ENCODE data around the gene ALKBH7. TPM values are rescaled to one million over a fixed set of nuclear protein-coding genes. Genes with fewer than 3 reads are reported as not detected.

ALKBH7 gene
- polyA plus RNA-seq, 4 donors = 98.8 to 238 (median 164) TPM

GRCh38 chr19:6374161-6374709 is 1.6 kb downstream of the ALKBH7 start:
- Histone ChIP-seq H3K4me3 (ENCODE audit: low read depth in 1 of 3, low read length in 3 of 3) (no peak overlapping the region), H3K9me3 (ENCODE audit: control insufficient read depth in 2 of 2, insufficient read depth in 1 of 2, low read depth in 1 of 2, low read length in 1 of 2) (no peaks in the 10 kb centered on the region), H3K27ac (ENCODE audit: low read depth in 1 of 3, low read length in 2 of 3) (no peak overlapping the region), H3K4me1 (ENCODE audit: control insufficient read depth in 3 of 3, insufficient read depth in 2 of 3, low read depth in 1 of 3, low read length in 2 of 3) (peaks cover 0 to 8% (median 0%) of the 10 kb centered on the region in 3 donors), H3K36me3 (ENCODE audit: control insufficient read depth in 3 of 3, insufficient read depth in 2 of 3, low read depth in 1 of 3, low read length in 3 of 3) (peaks cover 0 to 47% (median 5%) of the 10 kb centered on the region in 3 donors), H3K27me3 (ENCODE audit: control insufficient read depth in 3 of 3, insufficient read depth in 3 of 3, low read length in 3 of 3) (no peaks in the 10 kb centered on the region)
- 78 to 87% (median 84%) methylated on average over 29 of the region's 29 CpGs for WGBS, 3 donors
- FAIRE-seq (no peak), DNase-seq (no peak)

DNA sequence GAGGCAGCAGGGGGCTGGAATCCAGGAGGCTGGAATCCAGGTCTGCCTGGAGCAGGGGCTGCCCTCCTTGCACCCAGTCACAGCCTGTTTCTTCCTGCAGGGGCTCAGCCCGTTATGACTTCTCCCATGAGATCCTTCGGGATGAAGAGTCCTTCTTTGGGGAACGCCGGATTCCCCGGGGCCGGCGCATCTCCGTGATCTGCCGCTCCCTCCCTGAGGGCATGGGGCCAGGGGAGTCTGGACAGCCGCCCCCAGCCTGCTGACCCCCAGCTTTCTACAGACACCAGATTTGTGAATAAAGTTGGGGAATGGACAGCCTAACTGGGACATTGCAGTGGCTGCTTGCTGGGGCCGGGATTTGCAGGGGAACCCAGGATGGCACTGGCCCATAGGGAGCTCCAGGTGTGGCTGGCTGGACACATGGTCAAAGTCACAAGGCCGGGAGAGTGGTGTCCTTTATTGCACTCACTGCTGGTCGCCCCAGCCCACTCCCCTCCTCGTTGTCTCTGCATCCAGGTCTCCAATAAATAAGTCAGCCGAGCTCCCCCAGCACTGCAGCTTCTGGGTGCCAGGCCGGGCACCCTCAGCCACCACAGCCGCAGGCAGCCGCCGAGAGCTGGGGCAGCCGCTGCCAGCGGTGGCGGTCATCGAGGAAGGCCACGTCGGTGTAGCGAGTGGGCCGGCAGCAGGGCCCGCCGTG is 2.3 kb downstream of the ALKBH7 start:
- H3K27ac ChIP-seq (ENCODE audit: low read depth in 1 of 3, low read length in 2 of 3) = no peak overlapping the region
- peaks cover 0 to 2% of the 10 kb centered on the region in 2 donors for H3K9me3 ChIP-seq (ENCODE audit: control insufficient read depth in 2 of 2, insufficient read depth in 1 of 2, low read depth in 1 of 2, low read length in 1 of 2)
- WGBS, 3 donors = 87 to 91% (median 90%) methylated on average over 20 to 29 of the region's 29 CpGs
- peaks cover 0 to 8% (median 0%) of the 10 kb centered on the region in 3 donors for H3K4me1 ChIP-seq (ENCODE audit: control insufficient read depth in 3 of 3, insufficient read depth in 2 of 3, low read depth in 1 of 3, low read length in 2 of 3)
- FAIRE-seq (no peak), DNase-seq (no peak)
- H3K4me3 ChIP-seq (ENCODE audit: low read depth in 1 of 3, low read length in 3 of 3) = no peak overlapping the region
- H3K27me3 ChIP-seq (ENCODE audit: control insufficient read depth in 3 of 3, insufficient read depth in 3 of 3, low read length in 3 of 3) = no peaks in the 10 kb centered on the region
- peaks cover 3 to 50% (median 8%) of the 10 kb centered on the region in 3 donors for H3K36me3 ChIP-seq (ENCODE audit: control insufficient read depth in 3 of 3, insufficient read depth in 2 of 3, low read depth in 1 of 3, low read length in 3 of 3)

GRCh38 chr19:6375411-6376010 is 2.9 kb downstream of the ALKBH7 start, which contains the start of gene PSPN:
Gene PSPN, minus strand, starts transcription at chr19:6375933. Its CDS starts 84 bp downstream, at chr19:6375849.
- Histone ChIP-seq H3K4me1 (ENCODE audit: control insufficient read depth in 3 of 3, insufficient read depth in 2 of 3, low read depth in 1 of 3, low read length in 2 of 3) (peaks cover 0 to 8% (median 0%) of the 10 kb centered on the region in 3 donors), H3K9me3 (ENCODE audit: control insufficient read depth in 2 of 2, insufficient read depth in 1 of 2, low read depth in 1 of 2, low read length in 1 of 2) (peaks cover 0 to 9% of the 10 kb centered on the region in 2 donors), H3K27me3 (ENCODE audit: control insufficient read depth in 3 of 3, insufficient read depth in 3 of 3, low read length in 3 of 3) (no peaks in the 10 kb centered on the region), H3K36me3 (ENCODE audit: control insufficient read depth in 3 of 3, insufficient read depth in 2 of 3, low read depth in 1 of 3, low read length in 3 of 3) (peaks cover 6 to 56% (median 14%) of the 10 kb centered on the region in 3 donors), H3K4me3 (ENCODE audit: low read depth in 1 of 3, low read length in 3 of 3) (no peak within 1 kb of the TSS), H3K27ac (ENCODE audit: low read depth in 1 of 3, low read length in 2 of 3) (no peak within 1 kb of the TSS)
- 87 to 89% (median 87%) methylated on average over 21 to 25 of the region's 25 CpGs for WGBS, 3 donors
- DNase-seq (no peak), FAIRE-seq (no peak)

DNA sequence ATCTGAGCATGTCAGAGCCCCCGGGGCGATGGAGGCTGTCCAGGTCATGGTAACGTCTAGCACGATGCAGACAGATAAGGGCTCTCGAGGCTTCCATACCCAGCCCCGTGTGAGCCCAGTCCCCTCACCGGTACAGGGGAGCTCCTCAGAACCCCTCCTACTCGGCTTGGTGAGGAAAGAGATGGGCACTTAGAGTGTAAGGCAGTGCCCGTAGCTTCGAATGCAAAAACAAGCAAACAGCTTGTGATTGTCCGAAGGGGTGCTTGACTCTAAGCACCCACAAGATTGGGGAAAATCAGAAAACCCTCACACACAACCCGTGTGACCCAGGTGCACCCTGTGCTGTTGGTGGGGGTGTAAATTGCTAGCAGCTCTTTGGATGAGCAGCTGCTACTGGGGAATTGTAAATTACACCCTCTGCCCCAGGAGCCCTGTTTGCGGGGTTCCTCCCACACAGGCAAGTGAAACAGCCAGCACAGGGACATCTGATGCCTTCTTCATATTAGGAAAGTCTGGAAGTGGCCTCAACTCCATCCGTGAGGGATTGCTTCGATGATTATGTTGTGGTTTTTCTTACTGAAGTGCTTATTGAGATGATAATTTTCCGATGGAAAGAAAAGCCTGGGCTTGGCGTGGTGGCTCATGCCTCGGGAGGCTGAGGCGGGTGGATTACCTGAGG is 4.1 kb downstream of the ALKBH7 start:
- H3K4me3 ChIP-seq (ENCODE audit: low read depth in 1 of 3, low read length in 3 of 3) = no peak overlapping the region
- FAIRE-seq = no peak
- H3K27me3 ChIP-seq (ENCODE audit: control insufficient read depth in 3 of 3, insufficient read depth in 3 of 3, low read length in 3 of 3) = no peaks in the 10 kb centered on the region
- no peak overlapping the region for H3K27ac ChIP-seq (ENCODE audit: low read depth in 1 of 3, low read length in 2 of 3)
- DNase-seq = no peak
- peaks cover 0 to 11% of the 10 kb centered on the region in 2 donors for H3K9me3 ChIP-seq (ENCODE audit: control insufficient read depth in 2 of 2, insufficient read depth in 1 of 2, low read depth in 1 of 2, low read length in 1 of 2)
- peaks cover 0 to 8% (median 0%) of the 10 kb centered on the region in 3 donors for H3K4me1 ChIP-seq (ENCODE audit: control insufficient read depth in 3 of 3, insufficient read depth in 2 of 3, low read depth in 1 of 3, low read length in 2 of 3)
- H3K36me3 ChIP-seq (ENCODE audit: control insufficient read depth in 3 of 3, insufficient read depth in 2 of 3, low read depth in 1 of 3, low read length in 3 of 3) = peaks cover 15 to 68% (median 20%) of the 10 kb centered on the region in 3 donors
- WGBS, 3 donors = 75 to 80% (median 78%) methylated on average over 19 of the region's 19 CpGs

DNA sequence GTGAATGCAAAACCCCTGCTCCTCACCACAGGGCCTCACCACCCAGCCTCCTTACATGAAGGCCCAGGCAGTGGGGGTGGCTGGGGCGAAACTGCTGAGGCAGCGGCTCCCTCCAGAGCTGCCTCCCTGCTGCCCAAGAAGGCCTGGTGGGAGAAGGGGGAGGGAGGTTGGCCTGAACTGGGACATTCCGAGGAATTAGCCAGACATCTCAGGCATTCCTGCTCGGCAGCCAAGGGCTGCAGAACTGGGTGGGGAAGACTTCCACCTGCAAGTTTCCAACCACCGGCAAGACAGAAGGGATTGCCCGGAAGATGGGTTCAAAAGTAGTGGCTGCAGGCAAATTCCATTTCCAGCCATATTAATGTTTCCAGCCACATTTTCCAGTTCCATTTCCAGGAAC is 5.4 kb downstream of the ALKBH7 start:
- FAIRE-seq (no peak), DNase-seq (no peak)
- Histone ChIP-seq H3K27ac (ENCODE audit: low read depth in 1 of 3, low read length in 2 of 3) (no peak overlapping the region), H3K4me3 (ENCODE audit: low read depth in 1 of 3, low read length in 3 of 3) (no peak overlapping the region), H3K36me3 (ENCODE audit: control insufficient read depth in 3 of 3, insufficient read depth in 2 of 3, low read depth in 1 of 3, low read length in 3 of 3) (peaks cover 15 to 80% (median 23%) of the 10 kb centered on the region in 3 donors), H3K4me1 (ENCODE audit: control insufficient read depth in 3 of 3, insufficient read depth in 2 of 3, low read depth in 1 of 3, low read length in 2 of 3) (peaks cover 0 to 8% (median 0%) of the 10 kb centered on the region in 3 donors), H3K9me3 (ENCODE audit: control insufficient read depth in 2 of 2, insufficient read depth in 1 of 2, low read depth in 1 of 2, low read length in 1 of 2) (peaks cover 0 to 11% of the 10 kb centered on the region in 2 donors), H3K27me3 (ENCODE audit: control insufficient read depth in 3 of 3, insufficient read depth in 3 of 3, low read length in 3 of 3) (no peaks in the 10 kb centered on the region)
- WGBS, 3 donors = 65 to 80% (median 76%) methylated on average over 6 of the region's 6 CpGs

- DNase-seq (no peak), FAIRE-seq (no peak)
- Histone ChIP-seq H3K27me3 (ENCODE audit: control insufficient read depth in 3 of 3, insufficient read depth in 3 of 3, low read length in 3 of 3) (no peaks in the 10 kb centered on the region), H3K27ac (ENCODE audit: low read depth in 1 of 3, low read length in 2 of 3) (no peak overlapping the region), H3K4me3 (ENCODE audit: low read depth in 1 of 3, low read length in 3 of 3) (no peak overlapping the region), H3K9me3 (ENCODE audit: control insufficient read depth in 2 of 2, insufficient read depth in 1 of 2, low read depth in 1 of 2, low read length in 1 of 2) (peaks cover 0 to 11% of the 10 kb centered on the region in 2 donors), H3K4me1 (ENCODE audit: control insufficient read depth in 3 of 3, insufficient read depth in 2 of 3, low read depth in 1 of 3, low read length in 2 of 3) (peaks cover 0 to 8% (median 0%) of the 10 kb centered on the region in 3 donors), H3K36me3 (ENCODE audit: control insufficient read depth in 3 of 3, insufficient read depth in 2 of 3, low read depth in 1 of 3, low read length in 3 of 3) (peaks cover 18 to 84% (median 27%) of the 10 kb centered on the region in 3 donors)
- WGBS, 3 donors = 85% methylated on average over 9 of the region's 9 CpGs
These were observed 5.9 kb downstream of the ALKBH7 start for GRCh38 chr19:6378486-6378885.

GRCh38 chr19:6379744-6380143 is 7.2 kb downstream of the ALKBH7 start:
- Histone ChIP-seq H3K4me1 (ENCODE audit: control insufficient read depth in 3 of 3, insufficient read depth in 2 of 3, low read depth in 1 of 3, low read length in 2 of 3) (no peaks in the 10 kb centered on the region), H3K36me3 (ENCODE audit: control insufficient read depth in 3 of 3, insufficient read depth in 2 of 3, low read depth in 1 of 3, low read length in 3 of 3) (peaks cover 19 to 89% (median 28%) of the 10 kb centered on the region in 3 donors), H3K27ac (ENCODE audit: low read depth in 1 of 3, low read length in 2 of 3) (no peak overlapping the region), H3K9me3 (ENCODE audit: control insufficient read depth in 2 of 2, insufficient read depth in 1 of 2, low read depth in 1 of 2, low read length in 1 of 2) (peaks cover 0 to 11% of the 10 kb centered on the region in 2 donors), H3K4me3 (ENCODE audit: low read depth in 1 of 3, low read length in 3 of 3) (no peak overlapping the region), H3K27me3 (ENCODE audit: control insufficient read depth in 3 of 3, insufficient read depth in 3 of 3, low read length in 3 of 3) (no peaks in the 10 kb centered on the region)
- no peak for DNase-seq
- 88 to 100% (median 96%) methylated on average over 3 of the region's 3 CpGs for WGBS, 3 donors
- no peak for FAIRE-seq

All from small intestine (tissue), 7 donors.